SK-N-MC (cell line): ENCODE data around the gene SAA2.

Experiments used
- EZH2 ChIP-seq: fragments of 200-600 bp; sonication (generic); IDR thresholded peaks from one replicate; pipeline ENCODE4 v1.6.1; 2017; ENCODE audit warnings: antibody characterized with exemption
- FOXP2 ChIP-seq: optimal IDR thresholded peaks from 2 replicates; pipeline ENCODE3; 2011; ENCODE audit warnings: mild to moderate bottlenecking, moderate library complexity; ENCODE audit not compliant: insufficient read depth; ENCODE audit errors: extremely low read length, control extremely low read depth
- POLR2AphosphoS5 ChIP-seq: IDR thresholded peaks from 2 replicates; pipeline ENCODE4 v1.6.1; 2012; ENCODE audit warnings: mild to moderate bottlenecking, low read depth, low read length, borderline replicate concordance

DNA sequence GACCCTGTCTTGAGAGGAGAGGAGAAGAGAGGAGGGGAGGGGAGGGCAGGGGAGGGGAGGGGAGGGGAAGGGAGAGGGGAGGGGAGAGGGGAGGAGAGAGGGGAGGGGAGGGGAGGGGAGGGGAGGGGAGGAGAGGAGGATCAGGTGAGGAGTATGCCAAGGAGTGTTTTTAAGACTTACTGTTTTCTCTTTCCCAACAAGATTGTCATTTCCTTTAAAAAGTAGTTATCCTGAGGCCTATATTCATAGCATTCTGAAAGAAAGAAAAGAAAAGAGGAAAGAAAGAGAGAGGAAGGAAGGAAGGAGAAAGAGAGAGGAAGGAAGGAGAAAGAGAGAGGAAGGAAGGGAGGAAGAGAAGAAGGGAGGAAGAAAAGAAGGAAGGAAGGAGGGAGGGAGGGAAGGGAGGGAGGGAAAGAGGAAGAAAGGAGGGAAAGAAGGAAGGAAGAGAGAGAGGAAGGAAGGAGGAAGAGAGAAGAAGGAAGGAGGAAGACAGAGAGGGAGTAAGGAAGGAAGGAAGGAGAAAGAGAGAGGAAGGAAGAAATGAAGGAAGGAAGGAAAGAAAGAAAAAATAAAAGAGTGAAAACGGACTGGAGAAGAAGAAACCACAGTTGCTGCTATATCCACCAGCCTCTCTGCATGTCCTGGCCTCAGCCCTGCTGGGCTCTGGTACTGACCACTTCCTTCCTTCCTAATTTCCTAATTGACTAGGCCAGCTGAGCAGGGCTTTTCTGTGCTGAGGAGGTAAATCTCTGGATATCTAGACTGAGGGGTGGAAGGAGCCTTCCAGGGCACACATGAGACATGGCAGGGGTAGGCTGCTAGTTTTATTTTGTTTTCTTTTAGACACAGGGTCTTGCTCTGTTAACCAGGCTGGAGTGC, 16.4 kb upstream of the SAA2 start:
- TF ChIP-seq EZH2 (no peak), POLR2AphosphoS5 (no peak), FOXP2 (no peak)
